Cardiac fibroblast (primary cell): Measurements from ENCODE around the gene CD72.
"Not testable (repeated sequence)": the region's sequence is repeated elsewhere in the genome, so short reads cannot be mapped to it uniquely, and the experiment has no call there.

Experiments used
- DNase-seq, 2 donors: peaks; one replicate each; pipeline versions ENCODE4 v3.0.0 to v3.0.0-alpha.2; 2010; ENCODE audit warnings: low read depth in 2 of 2
- H3K4me3 ChIP-seq, 2 donors: replicated peaks in 1 of 2; 1 replicate in 1 of 2; 2 replicates in 1 of 2; pipeline ENCODE4 v1.5.1; 2011; ENCODE audit warnings: low read depth in 2 of 2, low read length in 2 of 2, mild to moderate bottlenecking in 2 of 2, moderate library complexity in 1 of 2
- TF ChIP-seq, protein P1 (sequence below): IDR thresholded peaks from one replicate; pipeline ENCODE4 v1.5.1; 2011; ENCODE audit warnings: low read depth, mild to moderate bottlenecking, low read length, inconsistent platforms

Gene CD72

DNA sequence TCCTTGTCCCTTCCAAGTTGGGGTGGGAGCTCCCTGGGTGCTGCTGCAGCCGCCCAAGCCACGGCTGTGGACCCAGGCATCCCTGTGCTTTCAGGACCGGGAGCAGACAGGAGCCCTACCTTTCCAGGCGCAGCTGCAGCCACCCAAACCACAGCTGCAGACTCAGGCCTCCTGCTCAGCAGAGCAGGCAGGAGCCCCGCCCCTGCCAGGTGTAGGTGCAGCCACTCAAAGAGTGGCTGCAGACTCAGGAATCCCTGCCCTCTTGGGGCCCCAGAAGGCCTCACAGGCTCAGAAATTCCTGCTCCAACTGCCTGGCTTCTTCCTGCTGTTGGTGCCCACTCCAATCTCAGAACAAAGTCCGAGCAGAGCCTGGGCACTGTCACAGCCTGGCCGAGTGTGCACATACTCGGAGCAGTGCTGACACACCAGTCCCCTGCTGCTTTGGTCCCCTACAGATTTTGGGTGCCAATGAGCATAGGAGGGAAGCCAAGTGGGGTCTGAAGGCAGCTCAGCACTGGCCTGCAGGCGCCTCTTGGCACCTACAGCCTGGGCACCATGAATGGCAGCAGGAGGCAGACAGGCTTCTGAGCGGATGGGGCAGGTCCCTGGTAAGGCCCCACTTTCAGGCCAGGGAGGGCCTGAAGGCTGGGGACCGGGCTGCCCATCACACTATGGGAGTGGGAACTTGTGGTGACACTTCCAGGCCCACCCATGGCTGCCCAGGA is 19.2 kb downstream of the CD72 start:
- H3K4me3 ChIP-seq: no peak overlapping the region
- no peak for DNase-seq
- TF ChIP-seq, protein P1, sequence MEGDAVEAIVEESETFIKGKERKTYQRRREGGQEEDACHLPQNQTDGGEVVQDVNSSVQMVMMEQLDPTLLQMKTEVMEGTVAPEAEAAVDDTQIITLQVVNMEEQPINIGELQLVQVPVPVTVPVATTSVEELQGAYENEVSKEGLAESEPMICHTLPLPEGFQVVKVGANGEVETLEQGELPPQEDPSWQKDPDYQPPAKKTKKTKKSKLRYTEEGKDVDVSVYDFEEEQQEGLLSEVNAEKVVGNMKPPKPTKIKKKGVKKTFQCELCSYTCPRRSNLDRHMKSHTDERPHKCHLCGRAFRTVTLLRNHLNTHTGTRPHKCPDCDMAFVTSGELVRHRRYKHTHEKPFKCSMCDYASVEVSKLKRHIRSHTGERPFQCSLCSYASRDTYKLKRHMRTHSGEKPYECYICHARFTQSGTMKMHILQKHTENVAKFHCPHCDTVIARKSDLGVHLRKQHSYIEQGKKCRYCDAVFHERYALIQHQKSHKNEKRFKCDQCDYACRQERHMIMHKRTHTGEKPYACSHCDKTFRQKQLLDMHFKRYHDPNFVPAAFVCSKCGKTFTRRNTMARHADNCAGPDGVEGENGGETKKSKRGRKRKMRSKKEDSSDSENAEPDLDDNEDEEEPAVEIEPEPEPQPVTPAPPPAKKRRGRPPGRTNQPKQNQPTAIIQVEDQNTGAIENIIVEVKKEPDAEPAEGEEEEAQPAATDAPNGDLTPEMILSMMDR: no peak

DNA sequence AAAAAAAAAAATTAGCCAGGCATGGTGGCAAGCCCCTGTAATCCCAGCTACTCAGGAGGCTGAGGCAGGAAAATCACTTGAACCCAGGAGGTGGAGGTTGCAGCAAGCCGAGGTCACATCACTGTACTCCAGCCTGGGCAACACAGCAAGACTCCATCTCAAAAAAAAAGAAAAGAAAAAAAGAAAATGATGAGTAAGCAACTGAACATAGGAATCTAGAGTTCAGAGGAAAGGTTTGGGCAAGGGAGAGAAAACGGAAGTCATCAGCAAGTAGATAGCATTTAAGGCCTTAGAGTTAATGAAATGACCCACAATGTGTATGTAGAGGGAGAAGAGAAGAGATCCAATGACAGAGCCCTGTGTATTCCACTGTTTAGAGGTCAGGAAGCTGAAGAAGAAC is 21.3 kb downstream of the CD72 start:
- not testable (repeated sequence) for H3K4me3 ChIP-seq, DNase-seq

DNA sequence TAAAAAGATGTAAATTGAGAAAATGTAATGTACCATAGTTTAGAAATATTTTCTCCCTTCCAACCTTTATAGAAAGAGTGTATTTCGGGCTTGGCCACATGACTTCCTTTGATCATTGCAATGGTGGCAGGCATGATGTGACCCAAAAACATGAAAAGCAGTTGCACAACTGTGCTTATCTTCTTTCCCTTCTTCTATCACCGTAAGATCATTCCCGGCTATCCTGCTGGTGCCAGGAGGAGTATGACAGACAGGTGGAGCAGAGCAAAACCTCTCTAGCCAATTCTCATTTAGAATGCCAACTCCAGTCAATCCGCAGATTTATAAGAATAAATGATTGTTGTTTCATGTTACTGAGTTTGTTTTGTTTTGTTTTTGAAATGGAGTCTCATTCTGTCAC is 23.7 kb downstream of the CD72 start:
- H3K4me3 ChIP-seq: no peak overlapping the region
- no peak for DNase-seq
- TF ChIP-seq, protein P1: no peak

DNA sequence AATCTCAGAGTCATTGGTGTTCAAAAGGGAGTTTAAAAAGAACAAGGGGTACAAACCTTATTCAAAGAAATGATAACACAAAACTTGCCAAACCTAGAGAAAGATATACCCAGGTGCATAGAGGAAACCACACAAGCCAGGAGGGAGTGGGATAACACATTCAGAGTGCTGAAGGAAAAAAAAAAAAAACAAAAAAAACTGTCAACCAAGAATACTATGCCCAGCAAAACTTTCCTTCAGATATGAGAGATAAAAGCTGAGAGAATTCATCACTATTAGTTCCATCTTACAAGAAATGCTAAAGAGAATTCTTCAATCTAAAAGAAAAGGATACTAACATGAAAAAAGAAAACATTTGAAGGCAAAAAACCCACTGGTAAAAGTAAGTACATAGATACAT is 24.6 kb downstream of the CD72 start:
- TF ChIP-seq, protein P1: no peak

DNA sequence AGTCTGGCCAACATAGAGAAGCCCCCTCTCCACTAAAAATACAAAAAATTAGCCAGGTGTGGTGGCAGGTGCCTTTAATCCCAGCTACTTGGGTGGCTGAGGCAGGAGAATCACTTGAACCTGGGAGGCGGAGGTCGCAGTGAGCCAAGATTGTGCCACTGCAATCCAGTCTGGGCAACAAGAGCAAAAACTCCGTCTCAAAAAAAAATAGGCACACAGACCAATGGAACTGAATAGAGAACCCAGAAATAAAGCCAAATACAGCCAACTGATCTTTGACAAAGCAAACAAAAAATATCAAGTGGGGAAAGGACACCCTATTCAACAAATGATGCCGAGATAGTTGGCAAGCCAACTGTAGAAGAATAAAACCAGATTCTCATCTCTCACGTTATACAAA is 29.7 kb downstream of the CD72 start:
- not testable (repeated sequence) for H3K4me3 ChIP-seq, DNase-seq

More for the DNA sequence above, 24.6 kb downstream of the CD72 start:
- H3K4me3 ChIP-seq: no peak overlapping the region
- no peak for DNase-seq

DNA sequence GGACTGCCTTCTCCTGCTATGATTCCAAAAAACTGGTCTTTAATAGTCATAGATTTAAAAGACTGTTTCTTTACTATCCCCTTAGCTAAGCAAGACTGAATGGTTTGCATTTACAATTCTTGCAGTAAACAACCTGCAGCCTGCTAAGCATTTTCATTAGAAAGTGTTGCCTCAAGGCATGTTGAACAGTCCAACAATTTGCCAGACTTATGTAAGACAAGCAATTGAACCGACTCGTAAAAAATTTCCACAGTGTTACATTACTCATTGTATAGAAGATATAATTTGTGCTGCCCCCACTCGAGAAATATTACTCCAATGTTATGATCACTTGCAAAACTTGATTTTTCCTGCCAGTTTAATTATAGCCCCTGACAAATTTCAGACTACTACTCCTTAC is 33.5 kb downstream of the CD72 start:
- not testable (repeated sequence) for DNase-seq, H3K4me3 ChIP-seq

DNA sequence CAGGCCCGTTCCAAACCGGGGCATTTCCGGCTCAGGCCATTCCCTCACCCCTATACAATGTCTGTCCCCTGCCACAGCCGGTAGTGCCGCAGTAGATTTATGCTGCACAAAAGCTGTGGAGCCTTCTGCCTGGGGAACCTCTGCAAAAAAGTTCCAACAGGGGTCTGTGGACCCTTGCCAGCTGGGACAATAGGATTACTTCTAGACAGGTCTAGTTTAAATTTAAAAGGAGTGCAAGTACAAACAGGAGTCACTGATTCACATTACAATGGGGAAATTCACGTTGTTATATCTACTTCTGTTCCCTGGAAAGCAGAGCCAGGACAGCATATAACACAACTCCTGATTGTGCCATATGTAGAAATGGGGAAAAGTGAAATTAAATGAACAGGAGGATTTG is 34.7 kb downstream of the CD72 start:
- not testable (repeated sequence) for H3K4me3 ChIP-seq, DNase-seq

DNA sequence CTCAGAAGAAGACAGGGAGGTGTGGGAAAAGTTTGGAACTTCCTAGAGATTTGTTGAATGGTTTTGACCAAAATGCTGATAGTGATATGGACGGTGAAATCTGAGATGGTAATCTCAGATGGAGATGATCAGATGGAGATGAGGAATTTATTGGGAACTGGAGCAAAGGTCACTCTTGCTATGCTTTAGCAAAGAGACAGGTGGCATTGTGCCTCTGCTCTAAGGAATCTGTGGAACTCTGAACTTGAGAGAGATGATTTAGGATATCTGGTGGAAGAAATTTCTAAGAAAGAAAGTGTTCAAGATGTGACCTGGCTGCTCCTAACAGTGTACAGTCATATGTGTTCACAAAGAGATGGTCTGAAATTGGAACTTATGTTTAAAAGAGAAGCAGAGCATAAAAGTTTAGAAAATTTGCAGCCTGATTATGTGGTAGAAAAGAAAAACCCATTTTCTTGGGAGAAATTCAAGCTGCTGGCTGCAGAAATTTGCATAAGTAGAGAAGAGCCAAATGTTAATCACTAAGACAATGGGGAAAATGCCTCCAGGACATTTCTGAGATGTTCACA is 38.5 kb downstream of the CD72 start:
- not testable (repeated sequence) for DNase-seq, H3K4me3 ChIP-seq

DNA sequence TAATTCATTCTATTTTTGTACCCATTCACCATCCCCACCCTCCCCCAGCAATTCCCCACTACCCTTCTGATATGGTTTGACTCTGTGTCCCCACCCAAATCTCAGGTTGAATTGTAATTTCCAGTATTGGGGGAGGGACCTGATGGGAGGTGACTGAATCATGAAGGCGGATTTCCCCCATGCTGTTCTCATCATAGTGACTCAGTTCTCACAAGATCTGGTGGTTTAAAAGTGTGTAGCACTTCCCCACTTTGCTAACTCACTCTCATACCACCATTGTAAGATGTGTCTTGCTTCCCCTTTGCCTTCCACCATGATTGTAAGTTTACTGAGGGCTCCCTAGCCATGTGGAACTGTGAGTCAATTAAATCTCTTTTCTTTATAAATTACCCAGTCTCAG is 39.1 kb downstream of the CD72 start:
- H3K4me3 ChIP-seq: no peak overlapping the region
- TF ChIP-seq, protein P1: no peak
- DNase-seq: peak in 1 of 2 donors; percentile 40
